ENCODE data around the gene TMEM191C.
"Not testable (repeated sequence)": the region's sequence is repeated elsewhere in the genome, so short reads cannot be mapped to it uniquely, and the experiment has no call there.

TMEM191C gene

DNA sequence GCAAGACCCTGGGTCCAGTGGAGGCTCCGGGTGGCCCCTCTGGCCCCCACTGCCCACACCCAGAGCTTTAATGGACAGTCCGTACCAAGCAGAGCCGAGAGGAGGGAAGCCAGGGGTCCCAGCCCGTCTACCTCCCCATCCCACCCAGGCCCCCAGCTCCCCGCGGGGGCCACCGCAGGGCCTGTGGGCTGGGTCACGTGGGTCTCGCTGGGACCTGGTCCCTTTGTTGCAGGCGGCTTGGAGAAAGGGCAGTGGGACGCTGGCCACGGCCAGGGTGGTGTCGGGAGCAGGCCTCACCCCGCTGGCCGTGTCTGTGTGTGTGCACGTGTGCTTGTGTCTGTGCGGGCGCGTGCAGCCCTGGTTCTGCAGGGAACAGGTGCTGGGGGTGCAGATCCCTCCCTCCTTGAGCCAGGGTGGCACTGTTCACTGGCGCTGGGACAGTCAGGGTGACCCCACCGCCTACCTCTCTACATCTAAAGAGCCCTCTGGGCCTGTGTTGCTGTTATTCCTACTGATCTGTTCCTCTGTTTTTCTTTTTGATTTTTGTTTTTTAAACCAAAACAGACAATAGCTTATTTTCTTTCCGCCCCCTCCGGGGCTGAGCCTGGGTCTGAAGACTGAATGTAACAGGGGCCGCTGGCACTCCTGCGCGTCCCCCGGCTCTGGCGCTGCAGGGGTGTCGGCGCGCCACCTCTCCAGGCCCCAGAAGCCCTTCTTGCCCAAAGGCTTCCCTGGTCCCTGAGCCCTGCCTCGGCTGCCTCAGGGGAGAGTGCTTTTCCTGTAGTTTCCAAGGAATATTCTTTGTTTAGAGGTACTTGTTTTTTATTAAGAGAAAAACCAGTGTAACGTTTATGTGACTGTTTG, 20.1 kb upstream of the TMEM191C start:
- no peak for DNase-seq

DNA sequence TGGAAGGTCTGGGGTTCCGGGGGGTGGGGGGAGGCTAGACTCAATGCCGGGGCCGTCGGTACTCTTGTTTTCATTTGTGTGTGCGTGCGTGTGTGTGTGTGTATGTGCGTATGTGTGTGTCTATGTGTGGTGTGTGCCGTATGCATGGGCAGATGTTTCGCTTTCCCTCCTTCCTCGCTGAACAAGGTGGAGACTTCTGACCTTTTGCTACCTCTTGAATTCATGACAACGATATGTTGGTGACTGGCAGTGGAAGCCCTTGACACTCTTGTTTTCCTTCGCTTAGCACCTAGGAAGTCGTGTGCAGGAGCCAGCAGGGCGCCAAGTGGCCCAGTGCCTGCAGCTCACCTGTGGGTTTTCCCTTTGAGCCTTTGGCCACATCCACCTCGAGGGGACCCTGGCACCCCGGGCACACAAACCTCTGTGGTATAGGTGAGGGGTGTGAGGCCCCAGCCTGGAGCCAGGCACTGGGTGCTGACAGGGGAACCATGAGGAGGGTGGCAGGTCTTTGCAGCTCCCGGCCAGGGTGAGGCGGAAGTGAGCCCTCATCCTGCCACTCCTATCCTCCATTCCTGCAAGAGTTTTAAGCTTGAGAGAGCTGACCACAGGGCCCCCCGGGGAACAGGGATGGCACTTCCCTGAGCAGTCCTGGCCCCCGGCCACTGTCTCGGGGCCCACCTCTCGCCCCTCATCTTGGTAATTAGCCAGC, 19.3 kb upstream of the TMEM191C start:
- no peak for DNase-seq

DNA sequence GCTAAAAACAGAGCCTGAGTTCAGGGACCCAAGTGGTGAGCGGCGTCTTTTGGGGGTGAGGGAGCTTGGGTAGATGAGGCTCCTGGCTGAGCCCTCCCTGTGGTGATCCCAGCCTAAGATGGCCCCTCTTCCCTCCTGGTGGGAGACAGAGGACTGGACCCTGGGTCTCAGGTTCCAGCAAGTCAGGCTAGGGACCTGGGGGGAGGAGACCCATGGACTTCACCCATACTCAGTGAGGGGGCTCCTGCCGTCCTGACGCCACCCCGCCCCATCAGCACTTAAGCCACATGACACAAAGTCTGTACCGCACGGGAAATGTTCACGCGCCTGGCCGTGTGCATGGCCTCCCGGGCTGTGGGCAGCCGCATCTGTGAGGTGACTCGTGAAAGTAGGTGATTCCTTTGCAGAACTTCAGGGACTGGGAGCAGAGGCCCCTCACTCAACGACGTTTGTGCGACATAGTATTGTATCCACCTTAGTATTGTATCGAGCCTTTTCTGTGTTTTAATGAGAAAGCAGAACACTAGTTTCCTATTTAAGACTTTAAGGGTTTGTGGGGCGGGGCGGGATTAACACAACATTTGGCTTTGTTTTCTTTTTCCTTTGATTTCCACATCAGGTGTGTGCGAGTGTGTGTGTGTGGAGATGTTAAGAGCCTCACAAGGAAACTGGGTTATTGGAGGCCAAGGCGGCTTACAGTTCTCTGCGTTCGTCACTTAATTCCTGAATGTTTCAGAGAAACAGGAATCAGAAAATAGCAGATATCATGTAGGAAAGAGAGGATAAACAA, 18.4 kb upstream of the TMEM191C start:
- no peak for DNase-seq

DNA sequence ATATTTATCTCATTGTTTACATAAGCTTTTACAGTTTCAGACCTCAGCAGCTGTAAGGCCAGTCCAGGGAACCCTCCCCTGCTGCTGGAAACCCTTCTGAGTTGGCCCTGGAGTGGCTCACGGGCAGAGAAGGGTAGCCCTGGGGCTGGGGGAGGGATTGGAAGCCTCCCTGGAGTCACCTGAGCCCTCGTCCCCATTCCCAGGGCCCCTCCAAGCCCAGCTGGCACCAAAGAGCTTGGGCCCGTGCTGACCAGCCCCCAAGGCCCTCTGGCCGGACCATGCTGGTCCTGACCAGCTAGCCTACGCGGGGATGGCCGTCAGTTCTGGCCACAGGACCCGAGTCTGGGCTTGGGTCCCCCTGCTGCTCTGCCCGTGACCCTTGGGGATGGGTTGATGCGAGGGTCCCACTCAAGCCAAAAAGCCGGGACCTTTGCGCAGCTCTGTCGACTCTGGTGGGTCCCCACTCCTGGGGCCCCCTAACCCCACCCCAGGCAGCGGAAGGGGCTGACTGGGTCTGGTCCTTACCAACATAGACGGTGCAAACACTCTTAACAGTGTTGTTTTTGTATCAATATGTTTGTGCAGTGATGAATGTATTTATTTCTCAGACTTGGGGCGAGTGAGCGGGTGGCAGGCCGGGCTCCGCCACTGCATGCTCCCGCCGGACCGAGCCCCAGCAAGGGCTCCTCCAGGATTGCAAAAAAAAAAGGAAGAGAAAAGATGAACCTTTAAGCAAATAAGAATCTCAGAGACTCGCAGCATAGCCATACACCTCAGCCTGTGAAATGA, 17.5 kb upstream of the TMEM191C start:
- DNase-seq: no peak

DNA sequence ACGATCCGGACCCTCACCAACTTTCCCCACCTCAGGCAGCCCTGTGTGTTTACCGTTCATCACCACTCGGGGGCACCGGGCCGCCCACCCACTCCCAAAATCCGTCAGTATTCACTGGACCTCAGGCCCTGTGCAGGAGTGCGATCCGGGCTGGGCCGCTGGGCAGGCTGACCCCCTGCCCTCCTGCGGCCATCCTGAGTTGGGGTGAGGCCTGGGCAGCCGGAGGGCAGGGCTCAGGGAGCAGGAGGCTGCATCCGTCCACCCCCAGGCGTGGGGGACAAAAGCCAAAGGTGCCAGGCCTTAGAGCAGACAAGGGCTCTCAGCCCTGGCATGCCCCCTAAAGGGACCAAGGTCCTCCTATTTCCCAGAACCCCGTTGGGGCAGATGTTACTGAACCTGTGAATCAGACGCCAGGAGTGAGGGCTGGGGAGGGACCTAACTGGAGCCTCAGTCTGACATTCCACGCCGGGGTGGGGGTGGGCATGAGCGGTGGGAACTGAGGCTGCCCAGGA, 16.8 kb upstream of the TMEM191C start:
- DNase-seq: no peak

DNA sequence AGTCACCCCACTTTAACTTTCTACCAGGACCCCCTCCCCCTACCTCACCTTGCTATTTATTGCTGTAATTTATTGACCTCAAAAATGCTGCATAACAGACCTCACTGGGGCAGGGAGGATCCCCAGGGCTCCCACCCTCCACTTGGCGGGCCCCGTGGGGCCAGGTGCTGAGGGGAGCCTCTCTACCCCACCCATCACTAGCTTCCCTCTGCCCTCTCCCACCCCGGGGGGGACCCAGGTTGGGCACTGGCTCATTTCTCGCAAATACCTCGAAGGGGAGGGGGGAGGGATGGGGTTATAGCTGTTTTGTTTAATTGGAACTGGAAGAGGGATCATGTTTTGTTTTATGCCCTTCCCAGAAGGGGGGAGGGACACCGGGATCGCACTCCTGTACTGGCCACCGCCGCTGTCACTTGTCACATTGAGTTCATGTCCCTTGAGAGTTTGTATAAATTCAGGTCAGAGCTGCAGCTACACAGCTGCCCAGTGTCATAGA, 16.3 kb upstream of the TMEM191C start:
- no peak for DNase-seq

DNA sequence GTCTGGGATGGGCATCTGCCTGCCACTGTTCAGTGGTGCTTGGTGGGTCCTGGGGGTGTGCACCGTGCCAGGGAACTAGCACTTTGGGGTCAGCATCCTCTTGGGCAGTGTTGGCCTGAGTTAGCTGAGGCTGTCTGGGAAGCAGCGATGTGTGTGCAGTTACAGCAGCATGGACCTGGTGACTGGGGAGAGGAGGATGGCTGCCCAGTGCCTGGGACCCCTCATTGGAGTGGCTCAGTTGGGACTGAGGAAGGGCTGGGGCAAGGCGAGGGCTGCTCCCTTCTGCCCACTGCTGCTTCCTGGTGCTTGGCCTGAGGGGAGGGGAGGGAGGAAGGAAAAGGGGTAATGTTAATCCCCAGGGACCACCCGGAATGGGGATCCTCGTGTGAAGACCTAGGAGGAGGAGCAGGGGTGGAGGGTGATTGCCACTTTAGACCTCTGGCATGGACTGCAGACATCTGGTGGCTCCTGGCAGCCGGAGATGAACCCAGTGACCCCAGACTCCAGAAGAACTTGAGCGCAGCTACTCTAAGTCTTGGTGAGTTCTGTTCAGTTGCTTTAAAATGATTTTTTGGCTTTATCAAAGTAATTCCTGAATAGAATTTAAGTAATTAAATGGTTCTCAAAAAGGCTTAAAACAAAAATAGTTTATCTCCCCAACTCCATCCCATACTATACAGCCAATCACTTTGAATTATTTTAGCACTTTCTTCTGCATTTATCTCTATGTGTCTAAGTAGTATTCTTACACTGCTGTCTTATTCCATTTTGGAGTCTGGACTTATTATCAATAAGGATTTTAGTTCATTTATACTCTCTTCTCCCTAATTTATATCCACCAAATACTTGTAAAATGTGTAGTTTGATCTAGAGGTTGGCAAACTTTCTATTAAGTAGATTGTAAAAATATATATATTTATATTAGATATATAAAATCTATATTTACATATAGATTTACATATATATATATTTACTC, 15.4 kb upstream of the TMEM191C start:
- no peak for DNase-seq

DNA sequence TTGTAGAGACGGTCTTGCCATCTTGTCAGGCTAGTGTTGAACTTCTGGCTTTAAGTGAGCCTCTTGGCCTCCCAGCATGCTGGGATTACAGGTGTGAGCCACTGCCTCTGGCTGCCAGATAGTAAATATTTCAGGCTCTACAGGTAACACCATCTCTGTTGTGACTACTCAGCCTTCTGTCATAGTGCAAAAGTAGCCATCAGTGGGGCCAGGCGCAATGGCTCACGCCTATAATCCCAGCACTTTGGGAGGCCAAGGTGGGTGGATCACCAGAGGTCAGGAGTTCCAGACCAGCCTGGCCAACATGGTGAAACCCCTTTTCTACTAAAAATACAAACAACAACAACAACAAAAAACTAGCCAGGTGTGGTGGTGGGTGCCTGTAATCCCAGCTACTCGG, 14.5 kb upstream of the TMEM191C start:
- not testable (repeated sequence) for DNase-seq

DNA sequence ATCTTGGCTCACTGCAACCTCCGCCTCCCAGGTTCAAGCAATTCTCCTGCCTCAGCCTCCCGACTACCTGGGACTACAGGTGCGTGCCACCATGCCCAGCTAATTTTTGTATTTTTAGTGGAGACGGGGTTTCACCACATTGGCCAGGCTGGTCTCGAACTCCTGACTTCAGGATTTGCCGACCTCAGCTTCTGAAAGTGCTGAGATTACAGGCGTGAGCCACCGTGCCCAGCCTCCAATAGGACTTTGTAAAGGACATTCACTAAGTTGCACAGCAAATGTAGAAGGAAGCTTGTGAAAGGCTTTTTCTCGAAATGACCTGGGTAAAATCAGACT, 12.2 kb upstream of the TMEM191C start:
- DNase-seq: not testable (repeated sequence)

DNA sequence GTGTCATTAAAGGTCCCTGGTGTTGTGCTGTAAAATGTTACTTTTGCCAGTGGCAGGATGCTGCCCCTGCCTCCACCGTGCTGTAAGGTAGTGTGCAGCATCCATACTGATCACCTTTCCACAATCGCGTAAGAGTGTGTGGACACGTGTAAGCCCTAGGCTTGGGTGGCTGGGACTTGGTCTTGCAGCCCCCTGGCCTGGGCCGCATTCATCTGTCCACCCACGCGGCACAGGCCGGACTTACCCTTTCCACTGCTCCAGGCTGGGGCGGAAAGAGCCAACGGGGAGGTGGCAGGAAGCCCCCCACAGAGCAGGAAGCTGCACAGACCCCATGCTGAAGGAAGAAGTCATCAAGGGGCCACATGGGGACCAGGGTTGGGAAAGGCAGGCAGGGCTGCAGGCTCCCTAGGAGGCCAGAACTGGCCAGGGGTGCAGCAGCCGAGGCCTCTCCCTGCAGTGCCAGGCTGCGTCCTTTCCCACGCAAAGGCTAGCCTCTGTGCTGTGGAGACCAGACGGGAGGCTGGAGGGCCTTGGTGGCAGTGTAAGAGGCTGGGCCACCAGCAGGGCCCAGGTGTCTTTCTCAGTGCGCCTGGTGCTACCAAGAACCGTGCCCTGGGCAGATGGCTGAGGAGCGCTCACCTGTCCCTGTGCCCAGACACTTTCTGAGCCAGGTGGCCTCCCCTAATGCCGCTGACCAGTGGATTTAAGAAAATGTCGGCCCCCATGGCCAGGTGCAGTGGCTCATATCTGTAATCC, 11.7 kb upstream of the TMEM191C start:
- DNase-seq: no peak

DNA sequence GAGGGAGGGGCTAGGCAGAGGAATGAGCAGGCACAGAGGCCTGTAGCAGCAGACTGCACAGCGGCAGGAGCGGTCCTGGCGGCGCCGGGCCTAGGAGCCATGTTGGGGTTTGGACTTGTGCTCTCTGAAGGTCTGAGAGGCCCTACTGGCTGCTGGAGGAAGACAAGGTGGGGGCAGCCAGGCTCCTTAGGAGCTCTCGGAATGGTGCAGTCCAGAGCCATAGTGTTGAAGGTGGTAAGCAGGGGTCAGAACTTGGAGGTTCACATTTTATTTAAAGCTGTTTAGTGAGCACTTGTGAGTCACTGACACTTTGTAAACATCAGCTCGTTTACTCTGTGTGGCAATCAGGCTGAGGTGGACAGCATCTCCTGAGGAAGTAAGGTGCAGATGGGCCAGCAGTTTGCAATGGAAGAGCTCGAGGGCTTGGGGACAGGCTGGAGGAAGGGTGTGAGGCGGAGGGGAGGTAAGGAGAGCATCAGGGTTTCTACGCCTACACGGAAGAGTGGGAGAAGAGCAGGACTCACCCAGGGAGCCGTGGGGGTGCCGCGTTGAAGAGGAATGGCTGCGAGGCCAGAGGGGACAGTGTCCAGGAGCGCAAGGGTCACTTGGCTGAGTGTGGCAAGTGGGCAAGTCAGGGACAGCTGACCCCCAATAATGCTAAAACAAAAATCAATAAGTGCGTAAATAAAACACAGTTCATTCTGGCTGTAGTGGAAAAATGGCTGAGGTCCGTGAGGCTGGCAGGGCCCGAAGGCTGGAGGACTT, 10.0 kb upstream of the TMEM191C start:
- DNase-seq: no peak

DNA sequence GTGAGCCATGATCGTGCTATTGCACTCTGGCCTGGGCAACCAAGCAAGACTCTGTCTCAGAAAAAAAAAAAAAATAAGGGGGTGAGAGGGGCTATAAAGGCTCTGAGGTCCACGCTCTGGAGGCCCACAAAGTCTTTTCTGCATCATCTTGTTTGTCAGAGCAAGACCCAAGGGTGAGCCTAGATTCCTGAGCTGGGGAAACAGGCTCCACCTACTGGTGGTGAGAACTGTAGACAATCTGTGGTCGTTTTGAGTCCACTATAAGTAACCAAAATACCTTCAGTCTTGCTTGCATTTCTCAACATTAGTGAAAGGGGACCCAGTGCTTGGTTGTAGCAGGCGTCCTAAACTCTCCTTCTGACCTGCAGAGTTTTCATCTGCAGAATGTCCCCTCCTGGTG, 4.5 kb upstream of the TMEM191C start:
- not testable (repeated sequence) for DNase-seq

DNA sequence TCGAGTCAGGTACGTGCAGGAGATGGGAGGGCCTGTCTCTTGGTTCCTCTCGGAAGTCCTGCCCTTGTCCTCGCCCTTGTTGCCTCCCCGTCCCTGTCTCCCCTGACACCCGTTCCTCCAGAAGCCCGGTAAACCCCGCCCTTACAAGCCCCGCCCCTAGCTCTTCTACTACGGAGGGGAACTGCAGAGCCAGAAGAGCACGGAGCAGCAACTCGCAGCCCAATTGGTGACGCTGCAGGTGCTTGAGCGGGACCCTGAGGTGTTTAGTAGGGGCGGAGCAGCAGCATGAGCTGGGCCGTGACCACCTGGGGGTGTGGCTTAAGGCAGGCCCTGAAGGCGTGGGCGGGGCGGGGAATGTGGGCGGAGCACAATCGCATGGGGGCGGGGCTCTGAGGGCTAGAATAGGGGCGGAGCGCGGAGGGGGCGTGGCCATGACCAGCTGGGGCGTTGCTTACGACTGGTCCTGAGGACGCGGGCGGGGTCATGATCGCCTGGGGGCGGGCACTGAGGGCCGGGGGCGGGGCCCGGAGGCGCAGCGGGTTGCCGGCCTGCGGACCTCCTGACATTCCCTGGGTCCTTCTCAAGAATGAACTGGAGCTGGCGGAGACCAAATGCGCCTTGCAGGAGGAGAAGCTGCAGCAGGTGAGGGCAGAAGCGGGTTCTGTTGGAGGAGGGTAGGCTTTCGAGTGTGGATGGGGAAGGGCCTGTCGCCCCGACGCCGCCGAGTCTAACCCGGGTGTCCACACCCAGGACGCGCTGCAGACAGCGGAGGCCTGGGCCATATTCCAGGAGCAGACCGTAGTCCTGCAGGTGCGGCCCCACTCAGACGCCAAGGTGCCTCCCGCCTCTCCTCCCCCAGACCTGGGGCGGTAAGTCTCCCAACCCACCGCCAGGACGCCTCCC, 1.3 kb downstream of the TMEM191C start:
- not testable (repeated sequence) for DNase-seq

DNA sequence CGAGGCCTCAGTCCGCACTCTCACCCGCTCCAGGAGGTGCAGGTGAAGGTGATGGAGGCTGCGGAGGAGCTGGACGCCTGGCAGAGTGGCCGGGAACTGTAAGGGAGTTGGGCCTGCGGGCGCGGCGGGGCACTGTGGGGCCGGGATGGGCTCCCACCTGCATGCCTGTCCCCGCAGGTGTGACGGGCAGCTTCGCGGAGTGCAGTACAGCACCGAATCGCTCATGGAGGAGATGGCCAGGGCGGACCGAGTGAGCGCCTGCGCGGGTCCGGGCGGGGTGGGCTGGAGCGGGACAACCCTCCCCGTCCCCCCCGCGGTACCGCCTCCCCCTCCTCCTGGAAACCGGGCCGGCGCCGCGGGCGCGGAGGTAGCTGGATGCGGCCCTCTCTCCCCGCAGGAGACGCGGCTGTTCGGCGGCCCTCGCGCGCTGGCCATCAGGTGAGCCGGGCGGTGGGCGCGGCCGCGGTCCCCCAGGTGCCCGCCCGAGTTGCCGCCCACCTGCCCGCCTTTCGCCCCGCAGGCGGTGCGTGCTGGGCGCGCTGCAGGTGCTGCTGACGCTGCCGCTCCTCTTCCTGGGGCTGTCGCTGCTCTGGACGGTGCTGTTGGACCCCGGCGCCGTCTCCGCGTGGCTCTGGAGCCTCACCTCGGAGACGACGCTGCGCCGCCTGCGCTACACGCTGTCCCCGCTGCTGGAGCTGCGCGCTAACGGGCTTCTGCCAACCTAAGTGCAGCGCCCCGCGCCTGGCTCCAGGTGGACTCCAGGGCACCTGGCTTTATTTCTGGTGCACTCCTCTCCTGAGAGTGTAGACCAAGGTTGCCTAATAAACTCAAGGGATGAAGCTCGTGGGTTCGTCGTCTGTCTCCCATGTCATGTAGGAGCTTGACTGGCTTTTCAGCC, 2.2 kb downstream of the TMEM191C start:
- DNase-seq: not testable (repeated sequence)

DNA sequence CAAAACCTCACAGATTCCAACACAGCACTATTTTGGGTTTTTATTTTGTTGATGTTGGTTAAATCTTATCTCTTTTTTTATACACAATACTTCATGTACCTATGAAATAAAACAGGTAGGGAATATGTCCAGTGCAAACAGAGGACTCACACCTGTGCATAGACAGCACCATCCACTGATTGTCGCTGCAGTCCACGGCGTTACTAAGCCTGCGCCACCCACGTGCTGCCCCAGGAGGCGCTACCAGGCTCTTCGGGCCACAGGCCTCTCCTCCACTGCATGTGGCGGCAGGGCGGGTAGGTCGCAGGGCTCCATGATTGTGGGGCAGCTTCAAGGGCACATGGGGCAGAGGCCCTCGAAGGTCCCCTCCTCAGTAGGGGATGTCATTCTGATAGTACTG, 5.8 kb downstream of the TMEM191C start:
- not testable (repeated sequence) for DNase-seq

DNA sequence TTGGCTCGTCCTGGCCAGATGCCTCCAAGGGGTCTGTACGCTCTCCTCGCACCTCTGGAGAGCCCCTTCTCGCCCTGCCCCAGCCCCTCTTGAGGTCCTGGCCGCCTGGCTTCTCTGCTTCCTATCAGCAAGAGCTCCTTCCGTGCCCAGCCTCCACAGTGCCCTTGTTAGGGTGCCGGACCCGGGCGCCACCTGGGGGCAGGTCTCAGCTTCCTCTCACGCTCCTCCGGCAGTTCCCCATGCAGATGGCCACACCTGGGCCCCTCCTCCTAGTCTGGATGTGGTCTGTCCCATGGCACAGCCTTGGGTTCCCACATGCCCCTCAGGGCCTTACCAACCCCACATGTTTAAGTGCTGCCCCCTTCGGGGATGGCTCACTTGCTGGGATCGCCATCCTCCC, 6.5 kb downstream of the TMEM191C start:
- not testable (repeated sequence) for DNase-seq

DNA sequence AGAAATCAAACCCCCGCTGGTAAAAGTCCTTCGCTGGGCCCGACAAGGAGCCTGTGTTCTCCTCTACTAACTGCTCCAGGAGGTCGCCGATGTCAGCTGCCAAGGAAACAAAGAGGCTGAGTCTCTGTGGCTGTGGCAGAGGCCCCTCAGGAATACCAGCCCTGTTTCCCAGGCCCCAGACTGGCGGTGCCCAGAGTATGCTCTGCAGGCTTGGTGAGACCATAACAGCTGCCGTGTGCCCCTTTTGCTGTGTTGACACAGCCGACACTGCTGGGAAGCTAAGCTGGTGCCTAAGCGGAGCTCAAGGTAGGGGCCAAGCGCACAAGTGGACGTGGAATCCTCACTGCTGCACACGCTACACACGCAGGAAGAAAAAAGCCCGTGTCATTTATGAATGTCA, 16.9 kb downstream of the TMEM191C start:
- DNase-seq: not testable (repeated sequence)
